HG02885 (cell line): ENCODE data around the gene PRDM15.
A peak's percentile ranks its signal among the peaks of the same experiment; 100 is the strongest.

ENCODE experiments used
- ATAC-seq: cut with Tn5 transposase; IDR thresholded peaks from one replicate; pipeline ENCODE4 v1.9.1; 2021; ENCODE audit warnings: mild to moderate bottlenecking; ENCODE audit not compliant: unreplicated experiment, poor library complexity

Gene PRDM15

DNA sequence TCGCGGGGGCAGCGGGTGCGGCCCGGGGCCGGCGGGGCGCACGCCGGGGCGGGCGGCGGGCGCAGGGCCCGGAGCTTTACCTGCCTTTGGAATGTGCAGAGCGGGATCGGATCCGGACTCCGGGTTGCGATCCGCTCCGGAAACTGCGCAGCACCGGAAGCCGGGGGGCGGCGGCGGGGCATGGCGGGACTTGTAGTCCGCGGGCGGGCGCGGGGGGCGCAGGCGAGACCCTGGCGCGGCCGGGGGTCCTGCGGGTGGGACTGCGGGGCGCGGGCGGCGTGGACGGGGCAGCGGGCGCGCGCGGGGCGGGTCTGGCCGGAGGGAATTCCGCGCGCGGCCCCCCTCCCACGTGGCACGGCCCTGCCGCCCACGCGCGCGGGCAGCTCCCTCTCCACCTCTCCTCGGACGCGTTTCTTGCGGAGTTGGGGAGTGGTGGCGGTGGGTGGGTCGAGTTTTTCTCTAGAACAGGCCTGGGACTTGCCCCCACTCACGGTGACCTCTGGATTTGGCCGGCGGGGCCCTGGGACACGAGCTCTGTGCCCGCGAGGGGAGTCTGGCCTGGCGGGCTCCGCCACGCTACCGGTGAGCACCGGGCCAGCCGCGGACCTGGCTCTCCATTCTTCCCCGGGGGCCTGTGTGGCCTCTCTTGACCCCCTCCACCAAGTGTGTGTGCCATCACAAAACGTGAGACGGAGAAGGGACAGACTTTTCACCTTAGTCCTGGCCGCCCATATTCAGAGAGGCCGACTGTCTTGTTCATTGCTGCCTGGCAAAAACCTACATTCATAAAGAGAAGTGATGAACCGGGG lies at the start of gene PRDM15:
PRDM15 (minus strand) TSS at position 155 of the 809 bp plus-strand sequence. CDS start 18,981 bp downstream, outside the sequence.
- ATAC-seq, result peak; percentile 64

- peak; percentile 43 for ATAC-seq
Observed at GRCh38 chr21:41928621-41929220, 49.6 kb upstream of the PRDM15 start.

DNA sequence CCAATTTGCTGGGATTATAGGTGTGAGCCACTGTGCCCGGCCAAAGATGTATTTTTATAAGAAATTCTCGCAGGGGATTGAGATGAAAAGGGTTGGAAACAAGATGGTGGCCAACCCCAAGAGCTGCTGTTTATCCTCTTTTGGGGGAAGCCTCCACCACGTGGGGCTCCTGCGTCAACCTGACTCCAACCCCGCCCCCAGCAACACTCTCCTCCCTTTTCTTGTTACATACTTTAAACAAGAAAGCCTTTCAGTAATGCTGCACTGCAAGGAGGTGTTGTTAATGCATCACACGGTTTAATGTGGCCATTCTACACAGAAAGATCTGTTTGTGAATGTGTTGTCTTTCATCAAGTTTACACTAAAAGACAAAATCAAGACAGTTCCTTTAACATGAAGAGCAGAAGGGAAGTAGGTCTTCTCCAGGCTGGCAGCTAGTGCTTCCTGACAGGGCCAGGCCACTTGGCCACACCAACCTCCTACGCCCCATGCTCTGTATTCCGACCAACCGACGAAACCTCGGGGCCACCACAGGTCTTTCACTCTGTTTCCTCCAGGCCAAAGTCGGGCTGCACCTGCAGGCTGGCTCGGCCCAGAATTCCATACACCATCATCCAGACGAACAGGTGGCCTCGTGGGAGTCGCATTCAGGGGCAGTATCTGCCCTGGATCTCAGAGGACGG lies 48.7 kb upstream of the PRDM15 start:
- no peak for ATAC-seq

- no peak for ATAC-seq
Observed at GRCh38 chr21:41926807-41927171, 47.6 kb upstream of the PRDM15 start.

- peak; percentile 66 for ATAC-seq
Observed at GRCh38 chr21:41926117-41926806, 47.1 kb upstream of the PRDM15 start.

GRCh38 chr21:41925767-41926116 lies 46.6 kb upstream of the PRDM15 start:
- ATAC-seq, result no peak

GRCh38 chr21:41924368-41924754 lies 45.2 kb upstream of the PRDM15 start:
- ATAC-seq, result no peak

DNA sequence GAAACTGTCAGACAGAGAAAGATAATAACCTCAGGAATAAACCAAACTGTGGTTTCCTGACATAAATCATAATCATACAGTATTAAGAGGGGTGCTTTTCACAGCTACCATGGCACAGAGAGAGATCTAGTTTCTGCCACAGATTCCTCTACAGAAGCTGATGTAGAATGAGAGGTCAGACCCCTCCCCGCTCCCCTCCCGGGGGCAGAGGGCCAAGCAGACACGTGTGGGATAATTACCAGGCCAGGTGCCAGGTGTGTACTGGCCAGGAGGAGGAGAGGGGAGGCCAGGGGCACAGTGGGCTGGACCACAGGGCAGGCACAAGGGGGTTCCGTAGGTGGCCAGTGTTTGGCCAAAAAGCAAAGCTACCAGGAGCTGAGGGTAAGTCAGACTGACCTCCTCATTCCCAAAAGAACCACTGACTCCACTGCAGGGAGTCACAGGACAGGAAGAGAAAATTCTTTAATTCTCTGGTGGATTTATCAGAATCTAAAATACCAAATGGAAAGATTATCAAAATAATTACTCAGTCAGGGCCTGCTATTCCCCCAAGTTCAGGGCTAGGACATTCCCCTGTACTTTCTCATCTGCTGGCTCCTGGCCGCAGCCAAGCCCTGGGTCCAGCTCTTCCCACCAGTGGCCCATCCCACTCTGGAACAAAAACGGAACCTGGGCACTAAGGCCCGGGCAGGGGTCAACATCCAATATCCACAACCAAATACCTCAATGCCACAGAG lies 44.7 kb upstream of the PRDM15 start:
- ATAC-seq, result no peak

DNA sequence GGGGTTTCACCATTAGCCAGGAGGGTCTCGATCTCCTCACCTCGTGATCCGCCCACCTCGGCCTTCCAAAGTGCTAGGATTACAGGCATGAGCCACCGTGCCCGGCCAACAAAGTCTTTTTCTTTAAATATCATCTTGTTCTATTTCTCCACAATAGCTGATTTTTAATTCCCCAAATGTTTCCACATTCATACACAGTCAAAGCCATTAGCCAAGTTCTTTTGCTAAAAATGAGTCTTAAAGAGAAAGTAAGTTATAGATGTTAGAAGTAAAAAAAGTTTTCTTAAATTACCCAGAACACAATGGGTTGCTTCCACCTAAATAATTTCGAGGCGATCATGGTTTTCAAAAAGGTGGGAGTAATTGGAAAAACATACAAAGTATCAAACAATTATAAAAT lies 44.0 kb upstream of the PRDM15 start:
- no peak for ATAC-seq

DNA sequence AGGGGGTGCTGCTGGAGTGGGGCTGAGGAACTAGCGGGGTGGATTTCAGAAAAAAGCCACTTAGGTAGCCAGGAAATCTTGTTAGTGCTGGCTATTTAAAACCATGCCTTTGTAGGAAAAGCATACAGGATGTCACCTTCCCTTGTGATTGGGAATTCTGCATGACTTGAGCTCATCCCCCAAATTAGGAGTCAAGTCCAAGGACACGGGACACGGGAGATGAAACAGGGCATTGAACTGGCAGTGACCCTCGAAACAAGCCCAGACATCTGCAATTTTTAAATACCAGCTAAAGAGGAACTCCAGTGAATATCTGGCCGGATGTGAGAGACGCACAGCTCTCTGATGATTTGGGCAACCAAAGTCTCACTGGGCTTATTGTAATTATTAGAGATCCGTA lies 41.9 kb upstream of the PRDM15 start:
- no peak for ATAC-seq

DNA sequence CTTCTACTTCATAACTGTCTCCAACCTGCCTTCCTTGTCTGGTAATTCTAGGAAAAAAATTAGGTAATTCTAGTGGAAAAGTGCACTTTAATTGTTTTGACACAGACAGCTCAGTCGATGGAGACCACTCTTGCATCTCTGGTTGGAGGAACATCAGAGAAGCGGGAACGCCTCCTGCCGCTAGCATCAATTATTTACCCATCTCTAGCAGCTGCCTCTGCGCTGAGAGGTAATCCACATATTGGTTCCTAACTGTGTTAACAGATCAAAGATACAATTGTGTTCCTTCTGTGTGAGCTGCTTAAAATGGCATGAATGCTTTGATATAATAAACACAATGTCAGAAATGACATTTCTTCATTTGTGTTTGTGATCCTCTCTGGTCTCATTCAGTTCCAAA lies 41.3 kb upstream of the PRDM15 start:
- no peak for ATAC-seq

DNA sequence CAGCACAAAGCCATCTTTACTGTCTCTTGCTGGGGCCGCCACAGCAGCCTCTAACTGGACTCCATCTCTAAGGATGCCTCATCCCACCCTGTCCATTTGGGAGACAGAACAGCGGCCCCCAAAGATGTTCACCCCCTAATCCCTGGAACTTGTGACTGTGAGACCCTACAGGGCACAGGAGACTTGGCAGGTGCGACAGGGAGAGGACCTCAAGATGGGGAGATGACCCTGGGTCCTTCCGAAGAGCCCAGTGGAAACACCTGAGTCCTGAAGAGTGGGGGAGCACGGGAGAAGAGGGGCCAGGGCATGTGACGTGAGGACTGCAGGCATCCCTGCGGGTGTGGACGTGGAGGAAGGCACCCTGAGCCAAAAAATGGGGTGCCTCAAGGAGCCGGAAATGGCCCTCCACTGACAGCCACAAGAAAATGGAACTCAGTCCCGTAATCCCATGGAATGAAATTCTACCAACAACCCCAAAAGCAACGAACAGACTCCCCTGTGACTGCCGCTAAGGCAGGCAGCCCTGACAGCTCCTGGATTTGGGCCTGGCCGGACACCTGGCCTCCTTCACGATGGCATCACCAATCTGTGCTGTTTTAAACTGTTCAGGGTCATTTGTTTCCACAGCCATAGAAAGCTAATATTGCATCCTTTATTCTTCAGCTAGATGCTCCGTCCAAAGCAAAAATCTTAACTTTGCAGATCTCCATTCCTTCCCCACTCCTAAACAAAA lies 40.7 kb upstream of the PRDM15 start:
- no peak for ATAC-seq

DNA sequence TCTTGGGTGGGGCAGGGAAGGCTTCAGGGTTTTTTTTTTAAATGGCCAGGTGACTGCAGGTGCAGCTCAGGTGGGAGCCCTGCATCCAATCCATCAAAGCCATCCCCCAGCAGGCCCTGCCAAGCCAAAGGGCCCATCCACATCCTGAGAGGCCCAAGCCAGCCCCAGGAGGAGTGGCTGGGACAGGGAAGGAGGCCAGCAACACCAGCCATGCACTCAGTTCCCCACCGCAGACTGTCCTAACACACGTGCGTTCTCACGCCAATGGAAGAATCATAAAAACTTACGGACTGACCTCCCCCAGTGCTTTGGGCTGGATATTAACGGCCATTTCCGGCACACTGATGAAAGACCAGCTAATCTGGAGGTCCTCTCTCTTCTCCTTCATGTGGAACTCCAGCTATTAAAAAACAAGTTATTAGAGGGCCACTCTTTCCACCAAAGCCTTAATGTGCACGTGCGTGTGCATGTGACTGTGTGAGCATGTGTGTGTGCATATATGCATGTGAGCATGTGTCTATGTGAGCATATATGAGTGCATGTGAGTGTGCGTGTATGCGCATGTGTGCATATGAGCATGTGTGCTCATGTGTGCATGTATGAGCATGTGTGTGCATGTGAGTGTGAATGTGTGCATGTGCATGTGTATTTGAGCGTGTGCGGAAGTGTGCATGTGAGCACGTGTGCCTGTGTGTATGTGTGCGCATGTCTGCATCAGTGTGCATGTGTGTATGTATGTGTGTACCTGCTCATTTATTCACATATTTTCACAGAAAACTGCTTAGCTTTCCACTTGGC lies 39.6 kb upstream of the PRDM15 start:
- ATAC-seq, result no peak

DNA sequence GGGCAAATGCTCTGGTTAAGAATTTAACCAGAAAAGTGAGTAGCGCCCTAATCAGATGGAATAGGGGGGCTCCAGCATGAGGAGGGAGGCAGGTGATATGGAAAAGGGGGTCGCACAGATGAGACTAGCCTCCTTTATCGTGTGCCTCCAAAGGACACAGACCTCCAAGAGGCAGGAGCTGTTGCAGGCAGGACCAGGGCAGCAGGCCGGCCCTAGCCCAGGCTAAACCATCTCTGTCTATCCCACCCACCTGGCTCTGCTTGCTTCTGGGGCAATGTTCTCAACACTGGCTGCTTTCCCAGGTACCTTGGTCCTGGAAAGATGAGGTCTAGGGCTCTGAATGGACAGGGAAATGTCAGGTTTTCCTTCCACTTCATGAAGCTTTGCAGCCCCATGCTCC lies 38.4 kb upstream of the PRDM15 start:
- no peak for ATAC-seq

GRCh38 chr21:41916888-41917433 lies 37.8 kb upstream of the PRDM15 start:
- ATAC-seq, result no peak

- ATAC-seq, result no peak
Observed at GRCh38 chr21:41914965-41915364, 35.8 kb upstream of the PRDM15 start.

DNA sequence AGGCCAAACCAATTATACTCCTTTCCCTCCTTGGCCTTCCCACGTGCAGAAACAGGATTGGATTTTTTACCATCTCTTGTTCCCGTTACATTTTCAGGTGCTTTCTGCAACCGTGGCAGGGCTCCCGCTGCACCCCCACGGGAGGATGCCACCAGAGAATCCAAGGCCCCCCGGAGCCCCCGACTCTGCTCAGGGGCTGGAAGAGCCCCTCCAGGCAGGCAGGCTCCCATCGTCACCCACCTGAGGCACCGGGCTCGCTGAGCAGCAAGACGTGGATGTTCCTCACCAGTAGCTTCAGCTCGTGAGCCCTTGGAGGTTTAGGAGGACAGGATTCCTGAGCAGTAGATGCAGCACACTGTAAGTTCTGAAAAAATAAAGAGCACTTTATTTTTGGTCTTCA lies 35.2 kb upstream of the PRDM15 start:
- ATAC-seq, result no peak

GRCh38 chr21:41913230-41913629 lies 34.1 kb upstream of the PRDM15 start:
- ATAC-seq, result no peak

DNA sequence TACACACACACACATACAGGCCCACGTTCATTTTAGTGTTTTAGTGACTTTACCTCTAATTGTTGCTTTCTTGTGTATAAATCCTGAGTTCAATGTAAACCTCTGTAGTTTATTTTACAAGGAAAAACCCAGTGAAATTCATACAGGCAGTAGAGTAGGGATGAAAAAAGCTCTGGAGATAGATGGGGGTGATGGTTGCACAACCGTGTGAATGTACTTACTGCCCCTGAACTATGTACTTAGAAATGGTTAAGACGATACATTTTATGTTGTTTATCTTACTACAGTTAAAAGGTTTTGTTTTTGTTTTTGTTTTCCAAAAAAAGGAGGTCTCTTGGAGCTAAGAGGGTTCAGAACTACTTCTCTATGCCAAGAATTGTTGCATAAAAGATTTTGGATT lies 29.7 kb upstream of the PRDM15 start:
- no peak for ATAC-seq
